Nephron progenitor cell (in vitro differentiated cells): ENCODE data around the gene UCP2.

ENCODE experiments used
- DNase-seq: peaks from one replicate; pipeline ENCODE4 v3.0.0; 2021
- H3K27ac Mint-ChIP-seq: 2 replicates; pipeline ENCODE4 v1.8.0; 2021; ENCODE audit warnings: mild to moderate bottlenecking, moderate library complexity, mixed read lengths
- H3K27me3 Mint-ChIP-seq: 2 replicates; pipeline ENCODE4 v1.8.0; 2021; ENCODE audit warnings: mild to moderate bottlenecking, low read depth, mixed read lengths; ENCODE audit not compliant: poor library complexity
- H3K36me3 Mint-ChIP-seq: 2 replicates; pipeline ENCODE4 v1.8.0; 2021; ENCODE audit warnings: low read depth, mixed read lengths
- H3K4me1 Mint-ChIP-seq: 2 replicates; pipeline ENCODE4 v1.8.0; 2021; ENCODE audit warnings: mixed read lengths
- H3K4me3 Mint-ChIP-seq: 2 replicates; pipeline ENCODE4 v1.8.0; 2021; ENCODE audit warnings: mild to moderate bottlenecking, moderate library complexity, mixed read lengths
- H3K9me3 Mint-ChIP-seq: 2 replicates; pipeline ENCODE4 v1.8.0; 2021; ENCODE audit warnings: mild to moderate bottlenecking, moderate library complexity, mixed read lengths
- CTCF ChIP-seq: fragments of 200-600 bp; sonication (generic); IDR thresholded peaks from 2 replicates; pipeline ENCODE4 v1.5.0; 2021; ENCODE audit warnings: antibody characterized with exemption

The UCP2 gene

DNA sequence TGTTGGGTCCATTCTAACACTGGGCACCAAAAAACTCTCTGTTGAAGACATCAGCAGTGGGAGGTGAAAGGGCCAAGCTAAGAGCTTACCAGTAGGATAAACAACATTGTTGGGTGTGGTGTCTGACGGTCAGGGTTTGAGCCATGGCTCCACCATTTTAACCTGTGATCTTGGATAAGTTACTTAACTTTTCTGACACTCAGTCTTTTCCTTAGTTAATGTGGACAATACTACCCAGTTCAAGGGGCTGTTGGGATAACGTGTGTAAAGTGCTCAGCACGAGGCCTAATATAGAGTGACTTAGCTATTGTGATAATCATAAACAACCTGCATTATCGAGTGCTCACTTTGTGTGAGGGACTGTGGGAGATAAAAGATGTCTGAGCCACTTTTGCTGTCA lies 20.2 kb upstream of the UCP2 start:
- no peak overlapping the region for H3K27ac Mint-ChIP-seq
- no peaks in the 10 kb centered on the region for H3K9me3 Mint-ChIP-seq
- H3K4me3 Mint-ChIP-seq, result no peak overlapping the region
- no peak for TF ChIP-seq CTCF
- peaks cover 35% of the 10 kb centered on the region for H3K4me1 Mint-ChIP-seq
- peaks cover 37% of the 10 kb centered on the region for H3K36me3 Mint-ChIP-seq
- no peak for DNase-seq
- H3K27me3 Mint-ChIP-seq, result no peaks in the 10 kb centered on the region

DNA sequence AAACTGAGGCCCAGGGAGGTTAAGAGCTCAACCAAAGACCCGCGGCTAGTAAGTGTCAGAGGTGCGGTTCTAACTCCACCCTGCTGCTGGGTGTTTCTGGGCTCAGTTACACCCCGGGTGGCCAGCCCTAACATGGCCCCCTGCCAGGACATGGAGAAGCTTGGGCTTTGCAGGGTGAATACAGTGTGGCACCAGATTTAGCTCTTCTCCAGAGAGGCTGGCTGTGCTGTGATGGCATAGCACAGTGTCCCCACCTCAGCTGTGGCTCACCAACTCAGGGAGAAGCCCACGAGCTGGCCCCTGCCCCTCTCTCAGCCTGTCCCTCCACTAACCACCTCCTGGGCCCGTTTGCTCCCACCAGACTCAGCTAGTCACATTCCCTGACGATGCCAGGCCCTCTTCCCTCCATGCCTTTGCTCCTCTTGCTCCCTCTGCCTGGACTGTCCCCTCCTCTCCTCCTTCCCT lies 19.2 kb upstream of the UCP2 start:
- Mint-ChIP-seq H3K9me3 (no peaks in the 10 kb centered on the region), H3K36me3 (peaks cover 37% of the 10 kb centered on the region), H3K27me3 (peaks cover 7% of the 10 kb centered on the region), H3K27ac (no peak overlapping the region), H3K4me1 (peaks cover 42% of the 10 kb centered on the region), H3K4me3 (no peak overlapping the region)
- TF ChIP-seq CTCF, result no peak
- no peak for DNase-seq

- H3K27ac Mint-ChIP-seq, result no peak overlapping the region
- H3K9me3 Mint-ChIP-seq, result no peaks in the 10 kb centered on the region
- no peak overlapping the region for H3K4me3 Mint-ChIP-seq
Observed at GRCh38 chr11:74000307-74001133, 17.9 kb upstream of the UCP2 start.

GRCh38 chr11:73999581-74000306 lies 17.1 kb upstream of the UCP2 start:
- no peak overlapping the region for H3K27ac Mint-ChIP-seq
- no peak for DNase-seq
- no peaks in the 10 kb centered on the region for H3K9me3 Mint-ChIP-seq
- peaks cover 7% of the 10 kb centered on the region for H3K27me3 Mint-ChIP-seq
- TF ChIP-seq CTCF, result no peak
- peaks cover 37% of the 10 kb centered on the region for H3K36me3 Mint-ChIP-seq
- peaks cover 50% of the 10 kb centered on the region for H3K4me1 Mint-ChIP-seq
- no peak overlapping the region for H3K4me3 Mint-ChIP-seq

More at GRCh38 chr11:74000307-74001133, 17.9 kb upstream of the UCP2 start:
- Mint-ChIP-seq H3K27me3 (peaks cover 7% of the 10 kb centered on the region), H3K36me3 (peaks cover 37% of the 10 kb centered on the region), H3K4me1 (peaks cover 50% of the 10 kb centered on the region)
- TF ChIP-seq CTCF, result no peak
- DNase-seq, result no peak

GRCh38 chr11:73998846-73999575 lies 16.4 kb upstream of the UCP2 start:
- DNase-seq, result no peak
- no peak overlapping the region for H3K27ac Mint-ChIP-seq
- H3K9me3 Mint-ChIP-seq, result no peaks in the 10 kb centered on the region
- H3K4me1 Mint-ChIP-seq, result peaks cover 50% of the 10 kb centered on the region
- no peak for TF ChIP-seq CTCF
- H3K4me3 Mint-ChIP-seq, result no peak overlapping the region
- peaks cover 7% of the 10 kb centered on the region for H3K27me3 Mint-ChIP-seq
- H3K36me3 Mint-ChIP-seq, result peaks cover 37% of the 10 kb centered on the region
